IMR-90 (cell line): ENCODE data around the gene MRPL9. TPM values are rescaled to one million over a fixed set of nuclear protein-coding genes. Genes with fewer than 3 reads are reported as not detected.

Experiments used
- ATAC-seq: fragments of 200-7000 bp; cut with Tn5 transposase; 2 replicates; pipeline ENCODE4 v1.9.1; 2020; ENCODE audit warnings: low read depth, mild to moderate bottlenecking, moderate library complexity
- BruUV-seq: library from RNA; stranded (reverse); fragments of 400-500 nt; replicated peaks from 2 replicates; lab custom pipeline; 2021; lab: Mats Ljungman, UMichigan
- CTCF ChIA-PET: fragments of 300-600 bp; formaldehyde crosslinking; extraction: SDS; loops from one replicate; lab custom pipeline; 2021; ENCODE audit warnings: antibody characterized with exemption; lab: Yijun Ruan, JAX
- POLR2A ChIA-PET: fragments of 300-600 bp; sonication (Branson Sonifier 250); formaldehyde crosslinking; loops from one replicate; lab custom pipeline; 2022; ENCODE audit warnings: antibody characterized with exemption; ENCODE audit not compliant: unreplicated experiment; lab: Charles Lee
- DNase-seq: peaks from one replicate; pipeline ENCODE4 v3.0.0; 2013
- H2AFZ ChIP-seq: replicated peaks from 2 replicates; pipeline ENCODE3; 2013; ENCODE audit warnings: low read length, mild to moderate bottlenecking; ENCODE audit not compliant: poor library complexity
- H2AK5ac ChIP-seq: 2 replicates; pipeline ENCODE4 v1.6.1; 2013; ENCODE audit warnings: low read depth, low read length, inconsistent platforms
- H2AK9ac ChIP-seq: replicated peaks from 2 replicates; pipeline ENCODE3; 2013; ENCODE audit warnings: mild to moderate bottlenecking, low read depth, low read length, moderate library complexity; ENCODE audit not compliant: poor library complexity
- H2BK120ac ChIP-seq: 2 replicates; pipeline ENCODE4 v1.6.1; 2013; ENCODE audit warnings: low read depth, low read length, inconsistent platforms
- H2BK15ac ChIP-seq: 3 replicates; pipeline ENCODE4 v1.6.1; 2013; ENCODE audit warnings: low read depth, low read length, inconsistent platforms
- H2BK20ac ChIP-seq: 2 replicates; pipeline ENCODE4 v1.6.1; 2013; ENCODE audit warnings: low read depth, mild to moderate bottlenecking, inconsistent platforms, low read length, moderate library complexity
- H2BK5ac ChIP-seq: 2 replicates; pipeline ENCODE4 v1.6.1; 2013; ENCODE audit warnings: mild to moderate bottlenecking, low read depth, low read length, inconsistent platforms; ENCODE audit not compliant: poor library complexity, severe bottlenecking
- H3K14ac ChIP-seq: replicated peaks from 2 replicates; pipeline ENCODE4 v1.6.1; 2013; ENCODE audit warnings: low read depth, low read length, inconsistent platforms
- H3K18ac ChIP-seq: 2 replicates; pipeline ENCODE4 v1.6.1; 2013; ENCODE audit warnings: low read depth, low read length, control low read depth
- H3K23ac ChIP-seq: 2 replicates; pipeline ENCODE4 v1.6.1; 2013; ENCODE audit warnings: low read depth, low read length, inconsistent platforms
- H3K27ac ChIP-seq: 2 replicates; pipeline ENCODE4 v1.5.1; 2013; ENCODE audit warnings: mild to moderate bottlenecking, control low read depth, low read length; ENCODE audit not compliant: insufficient read depth
- H3K27me3 ChIP-seq: 2 replicates; pipeline ENCODE4 v1.6.1; 2013; ENCODE audit warnings: low read length; ENCODE audit not compliant: control insufficient read depth, insufficient read depth
- H3K36me3 ChIP-seq: 2 replicates; pipeline ENCODE4 v1.6.1; 2013; ENCODE audit warnings: low read length, mixed read lengths; ENCODE audit not compliant: control insufficient read depth, insufficient read depth
- H3K4ac ChIP-seq: 2 replicates; pipeline ENCODE4 v1.6.1; 2013; ENCODE audit warnings: low read depth, low read length, inconsistent platforms
- H3K4me1 ChIP-seq: 2 replicates; pipeline ENCODE4 v1.6.1; 2013; ENCODE audit warnings: low read length, mixed read lengths; ENCODE audit not compliant: control insufficient read depth, insufficient read depth
- H3K4me2 ChIP-seq: 2 replicates; pipeline ENCODE4 v1.6.1; 2013; ENCODE audit warnings: low read depth, mild to moderate bottlenecking, control low read depth, low read length, moderate library complexity
- H3K4me3 ChIP-seq: 2 replicates; pipeline ENCODE4 v1.5.1; 2013; ENCODE audit warnings: low read depth, mild to moderate bottlenecking, control low read depth, low read length, moderate library complexity; ENCODE audit not compliant: insufficient read depth
- H3K56ac ChIP-seq: 2 replicates; pipeline ENCODE4 v1.6.1; 2013; ENCODE audit warnings: low read length, inconsistent platforms; ENCODE audit not compliant: insufficient read depth; ENCODE audit errors: extremely low read depth
- H3K79me1 ChIP-seq, 2 experiments: 2 replicates each; pipeline ENCODE4 v1.6.1; 2013; ENCODE audit warnings: low read length in 2 of 2, inconsistent platforms in 1 of 2, low read depth in 1 of 2
- H3K9ac ChIP-seq: 2 replicates; pipeline ENCODE4 v1.6.1; 2013; ENCODE audit warnings: low read depth, low read length, control low read depth
- H3K9me1 ChIP-seq: 2 replicates; pipeline ENCODE4 v1.6.1; 2013; ENCODE audit warnings: low read length, inconsistent platforms; ENCODE audit not compliant: insufficient read depth
- H3K9me3 ChIP-seq: 2 replicates; pipeline ENCODE4 v1.6.1; 2013; ENCODE audit warnings: low read length; ENCODE audit not compliant: control insufficient read depth, insufficient read depth
- H4K20me1 ChIP-seq: 2 replicates; pipeline ENCODE4 v1.6.1; 2013; ENCODE audit warnings: low read length, inconsistent platforms; ENCODE audit not compliant: insufficient read depth
- H4K5ac ChIP-seq: 2 replicates; pipeline ENCODE4 v1.6.1; 2013; ENCODE audit warnings: mild to moderate bottlenecking, low read depth, low read length, control low read depth
- H4K8ac ChIP-seq, 2 experiments: 2 replicates each; pipeline ENCODE4 v1.6.1; 2013; ENCODE audit warnings: low read depth in 2 of 2, low read length in 2 of 2, control low read depth in 1 of 2, inconsistent platforms in 1 of 2
- H4K91ac ChIP-seq: 2 replicates; pipeline ENCODE4 v1.6.1; 2013; ENCODE audit warnings: low read depth, low read length, inconsistent platforms; ENCODE audit not compliant: insufficient read depth
- BHLHE40 ChIP-seq: fragments of 150-350 bp; IDR thresholded peaks from 2 replicates; pipeline ENCODE4 v1.6.1; 2016; ENCODE audit warnings: mild to moderate bottlenecking, low read depth, low read length
- CEBPB ChIP-seq: IDR thresholded peaks from 2 replicates; pipeline ENCODE4 v1.6.1; 2012; ENCODE audit warnings: low read depth, low read length, improper control_type of control experiment
- CHD1 ChIP-seq: IDR thresholded peaks from 2 replicates; pipeline ENCODE4 v1.6.1; 2012; ENCODE audit warnings: low read depth, low read length, improper control_type of control experiment
- ELK1 ChIP-seq: fragments of 150-350 bp; IDR thresholded peaks from 2 replicates; pipeline ENCODE4 v1.6.1; 2016; ENCODE audit warnings: low read depth, mild to moderate bottlenecking, low read length, moderate library complexity, borderline replicate concordance
- FOS ChIP-seq: fragments of 150-350 bp; IDR thresholded peaks from 2 replicates; pipeline ENCODE4 v1.6.1; 2016; ENCODE audit warnings: low read depth, low read length
- MAFK ChIP-seq: IDR thresholded peaks from 2 replicates; pipeline ENCODE4 v1.6.1; 2012; ENCODE audit warnings: low read depth, low read length, improper control_type of control experiment
- MAZ ChIP-seq: IDR thresholded peaks from 2 replicates; pipeline ENCODE4 v1.6.1; 2012; ENCODE audit warnings: low read depth, mild to moderate bottlenecking, low read length, improper control_type of control experiment, moderate library complexity, borderline replicate concordance
- MXI1 ChIP-seq: IDR thresholded peaks from 2 replicates; pipeline ENCODE4 v1.6.1; 2012; ENCODE audit warnings: low read depth, mild to moderate bottlenecking, low read length, moderate library complexity, borderline replicate concordance
- NFE2L2 ChIP-seq: fragments of 150-350 bp; IDR thresholded peaks from 2 replicates; pipeline ENCODE4 v1.6.1; 2016; ENCODE audit warnings: low read depth, mild to moderate bottlenecking, low read length
- POLR2A ChIP-seq: IDR thresholded peaks from 2 replicates; pipeline ENCODE4 v1.6.1; 2012; ENCODE audit warnings: mild to moderate bottlenecking, low read depth, low read length
- RAD21 ChIP-seq: IDR thresholded peaks from 2 replicates; pipeline ENCODE4 v1.6.1; 2012; ENCODE audit warnings: low read length, improper control_type of control experiment
- RCOR1 ChIP-seq: IDR thresholded peaks from 2 replicates; pipeline ENCODE4 v1.6.1; 2012; ENCODE audit warnings: mild to moderate bottlenecking, low read length, improper control_type of control experiment; ENCODE audit not compliant: insufficient replicate concordance
- RFX5 ChIP-seq: IDR thresholded peaks from 2 replicates; pipeline ENCODE4 v1.8.0; 2012; ENCODE audit warnings: low read depth, mild to moderate bottlenecking, low read length, moderate library complexity
- SMC3 ChIP-seq: fragments of 150-350 bp; IDR thresholded peaks from 2 replicates; pipeline ENCODE4 v1.6.1; 2016; ENCODE audit warnings: low read depth, mild to moderate bottlenecking, antibody characterized with exemption, low read length, moderate library complexity
- WGBS, 2 experiments: methylation state at CpG; one replicate each; pipeline versions ENCODE4 v1.1.5 to v1.1.7; 2013; ENCODE audit warnings: missing lambda C conversion rate in 2 of 2; ENCODE audit not compliant: insufficient read length in 1 of 2; ENCODE audit errors: extremely low coverage in 2 of 2; 5-methylcytosine and 5-hydroxymethylcytosine counted together
- dilution Hi-C: fragments of 300-500 bp; cut with HindIII; formaldehyde crosslinking; loops from one replicate; pipeline ENCODE4 v1.14.3; 2018; ENCODE audit warnings: low sequenced_read_pairs; ENCODE audit not compliant: unreplicated experiment
- in situ Hi-C: fragments of 300-500 bp; cut with MboI; formaldehyde crosslinking; loops from 3 replicates; pipeline ENCODE4 v1.14.3; 2019; ENCODE audit warnings: low sequenced_read_pairs, inconsistent platforms, mixed read lengths
- intact Hi-C: fragments of 100-400 bp; cut with micrococcal nuclease; formaldehyde crosslinking; loops from 2 replicates; pipeline ENCODE4 v1.10.0; 2022
- polyA plus RNA-seq, 3 experiments: library from polyadenylated mRNA; depleted of rRNA; stranded (reverse); fragments of >200 nt; gene quantifications; 2 replicates each; pipeline ENCODE4 v1.2.3, GENCODE V29; 2012; ENCODE audit warnings: low replicate concordance in 1 of 3
- total RNA-seq: library from RNA; depleted of rRNA; stranded (reverse); fragments of >200 nt; gene quantifications from 2 replicates; pipeline ENCODE4 v1.2.3, GENCODE V29; 2012
- TF ChIP-seq, protein P1 (sequence below): conservative IDR thresholded peaks from 2 replicates; pipeline ENCODE4 v1.5.1; 2012; ENCODE audit warnings: mild to moderate bottlenecking, low read depth, low read length, improper control_type of control experiment
- TF ChIP-seq, protein P2 (sequence below): fragments of 150-350 bp; IDR thresholded peaks from 2 replicates; pipeline ENCODE4 v1.6.1; 2017; ENCODE audit warnings: mild to moderate bottlenecking, antibody characterized with exemption, low read length, low read depth

The MRPL9 gene
- total and polyA plus RNA-seq, 2 of the 4 experiments (the other 2 are of a cell fraction) = 65.4 to 87.5 TPM

DNA sequence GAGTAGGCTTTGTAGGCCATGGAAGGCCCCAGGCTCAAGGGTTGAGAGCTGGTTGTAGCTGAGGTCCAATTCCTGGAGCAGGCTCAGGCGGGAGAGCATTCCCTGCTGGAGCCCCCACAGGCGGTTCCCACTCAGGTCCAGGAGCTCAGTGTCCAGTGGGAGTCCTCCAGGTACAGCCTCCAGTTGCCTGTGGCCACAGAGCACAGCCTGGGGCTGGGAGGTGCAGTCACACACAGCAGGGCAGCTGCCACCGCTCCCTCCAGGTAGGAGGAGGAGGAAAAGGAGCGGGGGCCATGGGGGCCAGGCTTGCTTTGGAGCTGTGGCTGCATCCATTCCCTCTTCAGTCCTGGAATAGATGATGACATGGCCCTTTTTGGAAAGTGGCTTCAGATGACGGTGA, 39.1 kb upstream of the MRPL9 start:
- Histone ChIP-seq H3K36me3 (no peaks in the 10 kb centered on the region), H4K8ac (no peak overlapping the region), H4K91ac (no peak overlapping the region), H2BK5ac (no peak overlapping the region), H3K4me3 (no peak overlapping the region), H2AFZ (no peak overlapping the region), H2BK20ac (no peak overlapping the region), H3K14ac (no peak overlapping the region), H3K23ac (no peak overlapping the region), H4K20me1 (no peaks in the 10 kb centered on the region), H2AK5ac (no peak overlapping the region), H2BK15ac (no peak overlapping the region), H3K9me3 (no peaks in the 10 kb centered on the region), H3K27me3 (peaks cover 86% of the 10 kb centered on the region), H3K4me2 (no peak overlapping the region), H3K56ac (no peak overlapping the region), H3K9ac (no peak overlapping the region), H3K9me1 (no peaks in the 10 kb centered on the region), H3K79me1 (no peaks in the 10 kb centered on the region), H3K27ac (no peak overlapping the region), H4K5ac (no peak overlapping the region), H2BK120ac (no peak overlapping the region), H3K18ac (no peak overlapping the region), H2AK9ac (no peak overlapping the region), H3K4ac (no peak overlapping the region), H3K4me1 (no peaks in the 10 kb centered on the region)
- CTCF ChIA-PET = no interaction called here
- POLR2A ChIA-PET = no interaction called here
- in situ Hi-C loops (no loop called here), dilution Hi-C loops (no loop called here), intact Hi-C loops (no loop called here)
- TF ChIP-seq RCOR1 (no peak), RAD21 (no peak), BHLHE40 (no peak), SMC3 (no peak), RFX5 (no peak), CEBPB (no peak), NFE2L2 (no peak), MXI1 (no peak), ELK1 (no peak), MAZ (no peak), POLR2A (no peak), CHD1 (no peak), FOS (no peak), MAFK (no peak)
- TF ChIP-seq, protein P1, sequence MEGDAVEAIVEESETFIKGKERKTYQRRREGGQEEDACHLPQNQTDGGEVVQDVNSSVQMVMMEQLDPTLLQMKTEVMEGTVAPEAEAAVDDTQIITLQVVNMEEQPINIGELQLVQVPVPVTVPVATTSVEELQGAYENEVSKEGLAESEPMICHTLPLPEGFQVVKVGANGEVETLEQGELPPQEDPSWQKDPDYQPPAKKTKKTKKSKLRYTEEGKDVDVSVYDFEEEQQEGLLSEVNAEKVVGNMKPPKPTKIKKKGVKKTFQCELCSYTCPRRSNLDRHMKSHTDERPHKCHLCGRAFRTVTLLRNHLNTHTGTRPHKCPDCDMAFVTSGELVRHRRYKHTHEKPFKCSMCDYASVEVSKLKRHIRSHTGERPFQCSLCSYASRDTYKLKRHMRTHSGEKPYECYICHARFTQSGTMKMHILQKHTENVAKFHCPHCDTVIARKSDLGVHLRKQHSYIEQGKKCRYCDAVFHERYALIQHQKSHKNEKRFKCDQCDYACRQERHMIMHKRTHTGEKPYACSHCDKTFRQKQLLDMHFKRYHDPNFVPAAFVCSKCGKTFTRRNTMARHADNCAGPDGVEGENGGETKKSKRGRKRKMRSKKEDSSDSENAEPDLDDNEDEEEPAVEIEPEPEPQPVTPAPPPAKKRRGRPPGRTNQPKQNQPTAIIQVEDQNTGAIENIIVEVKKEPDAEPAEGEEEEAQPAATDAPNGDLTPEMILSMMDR = no peak
- TF ChIP-seq, protein P2, sequence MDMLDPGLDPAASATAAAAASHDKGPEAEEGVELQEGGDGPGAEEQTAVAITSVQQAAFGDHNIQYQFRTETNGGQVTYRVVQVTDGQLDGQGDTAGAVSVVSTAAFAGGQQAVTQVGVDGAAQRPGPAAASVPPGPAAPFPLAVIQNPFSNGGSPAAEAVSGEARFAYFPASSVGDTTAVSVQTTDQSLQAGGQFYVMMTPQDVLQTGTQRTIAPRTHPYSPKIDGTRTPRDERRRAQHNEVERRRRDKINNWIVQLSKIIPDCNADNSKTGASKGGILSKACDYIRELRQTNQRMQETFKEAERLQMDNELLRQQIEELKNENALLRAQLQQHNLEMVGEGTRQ = no peak
- ATAC-seq (no peak), DNase-seq (no peak)
- 70% methylated on average over 2 of the region's 5 CpGs; no CpG with 5 or more reads in 1 of the 2 experiments for WGBS, 2 experiments
- BruUV-seq = no TSS peak
